Thyroid gland (tissue), 4 donors: ENCODE measurements around the gene PTCSC3. TPM values are rescaled to one million over a fixed set of nuclear protein-coding genes. Genes with fewer than 3 reads are reported as not detected.

Source experiments
- DNase-seq, 2 donors: peaks; one replicate each; pipeline ENCODE4 v3.0.0-alpha.2; 2019
- H3K27ac ChIP-seq, 3 donors: fragments of 200-600 bp; sonication (generic); 1 replicate in 2 of 3; 2 replicates in 1 of 3; pipeline ENCODE4 v1.5.1; 2016 to 2019; ENCODE audit warnings: mild to moderate bottlenecking in 1 of 3, moderate library complexity in 1 of 3
- H3K27me3 ChIP-seq: fragments of 200-600 bp; sonication (generic); one replicate; pipeline ENCODE4 v1.5.1; 2019
- H3K36me3 ChIP-seq, 2 donors: fragments of 200-600 bp; sonication (generic); one replicate each; pipeline ENCODE4 v1.5.1; 2016 to 2019
- H3K4me1 ChIP-seq, 2 donors: fragments of 200-600 bp; sonication (generic); one replicate each; pipeline ENCODE4 v1.5.1; 2017 to 2019
- H3K4me3 ChIP-seq, 3 donors: fragments of 200-600 bp; sonication (generic); replicated peaks in 1 of 3; 1 replicate in 2 of 3; 2 replicates in 1 of 3; pipeline ENCODE4 v1.5.1; 2016; ENCODE audit warnings: mild to moderate bottlenecking in 1 of 3
- H3K9me3 ChIP-seq: fragments of 200-600 bp; sonication (generic); one replicate; pipeline ENCODE4 v1.5.1; 2017
- POLR2A ChIP-seq, 2 donors: fragments of 450-650 bp; IDR thresholded peaks; one replicate each; pipeline ENCODE4 v1.6.1; 2017; ENCODE audit warnings: antibody characterized with exemption in 2 of 2, mild to moderate bottlenecking in 2 of 2, moderate library complexity in 1 of 2
- WGBS, 2 donors: methylation state at CpG; one replicate each; pipeline ENCODE4 v1.1.5; 2017; 5-methylcytosine and 5-hydroxymethylcytosine counted together
- intact Hi-C: fragments of 100-400 bp; cut with DNase I; formaldehyde crosslinking; loops from one replicate; pipeline ENCODE4 v1.15.1; 2023
- total RNA-seq, 4 donors: library from RNA; depleted of rRNA; stranded (reverse); fragments of >200 nt; gene quantifications; one replicate each; pipeline ENCODE4 v1.2.3, GENCODE V29; 2016
- TF ChIP-seq, protein P1 (sequence below), 6 experiments: fragments of 200-600 bp in 3 of 6; fragments of 450-650 bp in 3 of 6; sonication (generic) in 3 of 6; IDR thresholded peaks; one replicate each; pipeline ENCODE4 v1.5.1; 2016 to 2019; ENCODE audit warnings: antibody characterized with exemption in 6 of 6, mild to moderate bottlenecking in 2 of 6, inconsistent platforms in 1 of 6, moderate library complexity in 1 of 6

The PTCSC3 gene
- total RNA-seq, 4 donors from 2014 or later, result 20.6 to 42.0 (median 29.3) TPM

DNA sequence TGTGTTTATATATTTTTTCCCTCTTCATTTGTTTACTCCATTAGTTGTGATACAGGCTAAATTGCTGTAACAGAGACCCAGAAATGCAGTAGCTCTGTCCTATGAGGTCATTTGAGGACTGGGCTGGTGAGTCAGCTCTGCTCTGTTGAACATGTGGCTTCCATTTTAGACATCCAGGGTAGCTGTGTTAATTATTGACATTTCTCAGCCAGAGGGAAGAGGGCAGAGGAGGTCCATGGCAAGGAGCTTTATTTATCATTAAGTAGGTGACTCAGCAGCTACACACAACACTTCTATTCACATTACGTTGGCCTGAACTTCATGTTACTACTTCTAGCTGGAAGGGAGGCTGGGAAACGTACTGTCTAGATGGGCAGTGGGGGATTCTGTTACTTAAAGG lies 85.4 kb downstream of the PTCSC3 start:
- no peak for TF ChIP-seq POLR2A (IDR thresholded peaks at IDR 0.05)
- TF ChIP-seq, protein P1, sequence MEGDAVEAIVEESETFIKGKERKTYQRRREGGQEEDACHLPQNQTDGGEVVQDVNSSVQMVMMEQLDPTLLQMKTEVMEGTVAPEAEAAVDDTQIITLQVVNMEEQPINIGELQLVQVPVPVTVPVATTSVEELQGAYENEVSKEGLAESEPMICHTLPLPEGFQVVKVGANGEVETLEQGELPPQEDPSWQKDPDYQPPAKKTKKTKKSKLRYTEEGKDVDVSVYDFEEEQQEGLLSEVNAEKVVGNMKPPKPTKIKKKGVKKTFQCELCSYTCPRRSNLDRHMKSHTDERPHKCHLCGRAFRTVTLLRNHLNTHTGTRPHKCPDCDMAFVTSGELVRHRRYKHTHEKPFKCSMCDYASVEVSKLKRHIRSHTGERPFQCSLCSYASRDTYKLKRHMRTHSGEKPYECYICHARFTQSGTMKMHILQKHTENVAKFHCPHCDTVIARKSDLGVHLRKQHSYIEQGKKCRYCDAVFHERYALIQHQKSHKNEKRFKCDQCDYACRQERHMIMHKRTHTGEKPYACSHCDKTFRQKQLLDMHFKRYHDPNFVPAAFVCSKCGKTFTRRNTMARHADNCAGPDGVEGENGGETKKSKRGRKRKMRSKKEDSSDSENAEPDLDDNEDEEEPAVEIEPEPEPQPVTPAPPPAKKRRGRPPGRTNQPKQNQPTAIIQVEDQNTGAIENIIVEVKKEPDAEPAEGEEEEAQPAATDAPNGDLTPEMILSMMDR (IDR thresholded peaks at IDR 0.05), result no peak
- intact Hi-C loops, result no loop called here
- no peak for DNase-seq
- WGBS, 2 donors, result 53 to 73% methylated on average over 2 of the region's 2 CpGs
- H3K4me1 ChIP-seq, result peaks cover 11% of the 10 kb centered on the region in 2 donors
- H3K36me3 ChIP-seq, result no peaks in the 10 kb centered on the region
- H3K9me3 ChIP-seq, result no peaks in the 10 kb centered on the region
- H3K4me3 ChIP-seq, result no peak overlapping the region
- no peak overlapping the region for H3K27ac ChIP-seq
- H3K27me3 ChIP-seq, result no peaks in the 10 kb centered on the region

DNA sequence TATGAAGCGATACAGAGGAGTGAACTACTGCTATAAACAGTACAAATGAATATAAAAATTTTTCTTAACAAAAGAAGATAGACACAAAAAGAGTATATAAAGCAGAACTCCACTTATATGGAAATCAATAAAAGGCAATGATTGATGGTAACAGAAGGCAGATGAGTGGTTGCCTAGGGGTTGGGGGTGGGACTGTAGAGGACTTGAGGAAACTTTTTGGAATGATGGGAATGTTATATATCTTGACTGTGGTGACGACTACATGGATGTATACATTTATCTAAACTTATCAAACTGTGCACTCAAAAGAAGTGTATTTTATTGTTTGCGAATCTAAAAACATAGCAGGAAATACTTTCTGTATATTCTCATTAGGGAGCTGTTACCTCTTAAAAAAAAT lies 89.1 kb downstream of the PTCSC3 start:
- no peak overlapping the region for H3K4me3 ChIP-seq
- DNase-seq, result no peak
- H3K27ac ChIP-seq, result no peak overlapping the region
- H3K4me1 ChIP-seq, result no peaks in the 10 kb centered on the region
- no peaks in the 10 kb centered on the region for H3K9me3 ChIP-seq
- H3K27me3 ChIP-seq, result no peaks in the 10 kb centered on the region
- intact Hi-C loops, result no loop called here
- TF ChIP-seq, protein P1 (IDR thresholded peaks at IDR 0.05), result no peak
- no peak for TF ChIP-seq POLR2A (IDR thresholded peaks at IDR 0.05)
- 87 to 94% methylated on average over 3 of the region's 3 CpGs for WGBS, 2 donors
- H3K36me3 ChIP-seq, result no peaks in the 10 kb centered on the region

DNA sequence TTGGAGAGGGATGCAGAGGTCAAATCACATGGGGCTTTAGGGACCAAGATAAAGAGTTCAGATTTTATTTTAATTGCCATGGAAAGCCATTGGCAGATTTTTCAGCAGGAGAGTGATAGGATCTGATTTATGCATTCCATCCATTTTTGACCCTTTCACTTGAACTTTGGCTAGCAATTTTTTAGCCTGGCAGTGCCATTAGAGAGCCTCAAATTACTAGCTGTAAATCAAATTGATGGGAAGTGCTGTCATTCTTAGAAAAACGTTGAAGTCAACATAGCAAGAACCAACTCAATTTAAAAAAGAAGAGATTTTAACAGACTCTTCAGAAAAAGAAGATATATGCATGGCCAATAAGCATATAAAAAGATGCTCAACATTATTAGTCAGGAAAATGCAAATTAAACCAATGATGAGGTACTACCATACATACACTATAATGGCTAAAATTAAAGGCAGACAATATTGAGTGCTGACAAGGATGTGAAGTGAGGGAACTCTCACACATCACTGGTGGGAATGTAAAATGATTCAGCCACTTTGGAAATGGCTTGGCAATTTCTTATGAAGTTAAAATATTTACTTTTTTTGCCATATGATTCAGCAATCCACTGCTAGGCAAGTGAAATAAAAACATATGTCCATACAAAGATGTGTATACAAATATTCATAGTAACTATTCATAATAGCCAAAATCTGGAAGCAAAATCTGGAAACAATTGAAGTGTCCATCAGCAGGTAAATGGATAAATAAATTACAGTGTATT lies 89.7 kb downstream of the PTCSC3 start:
- WGBS, 2 donors, result 58 to 59% methylated on average over 1 of the region's 1 CpG
- intact Hi-C loops, result no loop called here

DNA sequence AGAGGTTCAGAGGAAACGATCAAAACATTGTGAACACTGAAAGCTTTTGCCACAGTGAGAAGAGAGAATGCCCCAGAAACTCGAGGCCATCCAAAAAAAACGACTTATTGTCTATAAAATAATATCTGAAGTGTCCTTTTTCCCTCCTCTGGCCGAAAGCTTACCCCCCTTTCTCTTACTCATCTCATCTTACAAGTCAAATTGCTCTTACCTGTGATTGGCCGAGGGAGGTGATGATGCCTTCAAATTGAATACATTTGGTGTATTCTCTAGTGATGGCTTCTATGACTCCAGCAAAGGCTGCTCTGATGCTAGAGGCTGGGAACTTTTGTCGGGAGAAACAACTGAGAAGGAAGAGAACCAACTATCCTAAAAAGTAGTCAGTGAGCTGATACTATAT lies 90.7 kb downstream of the PTCSC3 start:
- Histone ChIP-seq H3K27me3 (no peaks in the 10 kb centered on the region), H3K36me3 (no peaks in the 10 kb centered on the region), H3K9me3 (no peaks in the 10 kb centered on the region), H3K4me1 (no peaks in the 10 kb centered on the region), H3K27ac (no peak overlapping the region), H3K4me3 (no peak overlapping the region)
- WGBS, 2 donors, result 63 to 65% methylated on average over 6 of the region's 6 CpGs
- no peak for TF ChIP-seq POLR2A (IDR thresholded peaks at IDR 0.05)
- TF ChIP-seq, protein P1 (IDR thresholded peaks at IDR 0.05), result no peak
- DNase-seq, result no peak
- intact Hi-C loops, result no loop called here

More for the DNA sequence above, 89.7 kb downstream of the PTCSC3 start:
- H3K27ac ChIP-seq, result no peak overlapping the region
- H3K9me3 ChIP-seq, result no peaks in the 10 kb centered on the region
- H3K4me3 ChIP-seq, result no peak overlapping the region
- H3K4me1 ChIP-seq, result no peaks in the 10 kb centered on the region
- DNase-seq, result no peak
- H3K27me3 ChIP-seq, result no peaks in the 10 kb centered on the region
- TF ChIP-seq, protein P1 (IDR thresholded peaks at IDR 0.05), result no peak
- TF ChIP-seq POLR2A (IDR thresholded peaks at IDR 0.05), result no peak
- H3K36me3 ChIP-seq, result no peaks in the 10 kb centered on the region

Other genes with a start within 250 kb of the PTCSC3 start
- 100 to 1,000 TPM in 1 of 4 donors, 10 to 100 TPM in 3; 80.5 to 163 (median 87.3) TPM for gene MBIP, start 143.9 kb upstream of the PTCSC3 start, total RNA-seq